ENCODE data around the gene TBCCD1.
"Not testable (repeated sequence)": the region's sequence is repeated elsewhere in the genome, so short reads cannot be mapped to it uniquely, and the experiment has no call there.

Gene TBCCD1

GRCh38 chr3:186506857-186507256, 60.3 kb downstream of the TBCCD1 start:
- no peak for DNase-seq (ENCODE audit: low read depth, low spot score)
- no peak overlapping the region for H3K4me3 ChIP-seq (ENCODE audit: low read length)

- no peak overlapping the region for H3K4me3 ChIP-seq (ENCODE audit: low read length)
- DNase-seq (ENCODE audit: low read depth, low spot score): no peak
These were observed 60.9 kb downstream of the TBCCD1 start for GRCh38 chr3:186506191-186506739.

- no peak overlapping the region for H3K4me3 ChIP-seq (ENCODE audit: low read length)
- no peak for DNase-seq (ENCODE audit: low read depth, low spot score)
These were observed 64.0 kb downstream of the TBCCD1 start for GRCh38 chr3:186502966-186503712.

DNA sequence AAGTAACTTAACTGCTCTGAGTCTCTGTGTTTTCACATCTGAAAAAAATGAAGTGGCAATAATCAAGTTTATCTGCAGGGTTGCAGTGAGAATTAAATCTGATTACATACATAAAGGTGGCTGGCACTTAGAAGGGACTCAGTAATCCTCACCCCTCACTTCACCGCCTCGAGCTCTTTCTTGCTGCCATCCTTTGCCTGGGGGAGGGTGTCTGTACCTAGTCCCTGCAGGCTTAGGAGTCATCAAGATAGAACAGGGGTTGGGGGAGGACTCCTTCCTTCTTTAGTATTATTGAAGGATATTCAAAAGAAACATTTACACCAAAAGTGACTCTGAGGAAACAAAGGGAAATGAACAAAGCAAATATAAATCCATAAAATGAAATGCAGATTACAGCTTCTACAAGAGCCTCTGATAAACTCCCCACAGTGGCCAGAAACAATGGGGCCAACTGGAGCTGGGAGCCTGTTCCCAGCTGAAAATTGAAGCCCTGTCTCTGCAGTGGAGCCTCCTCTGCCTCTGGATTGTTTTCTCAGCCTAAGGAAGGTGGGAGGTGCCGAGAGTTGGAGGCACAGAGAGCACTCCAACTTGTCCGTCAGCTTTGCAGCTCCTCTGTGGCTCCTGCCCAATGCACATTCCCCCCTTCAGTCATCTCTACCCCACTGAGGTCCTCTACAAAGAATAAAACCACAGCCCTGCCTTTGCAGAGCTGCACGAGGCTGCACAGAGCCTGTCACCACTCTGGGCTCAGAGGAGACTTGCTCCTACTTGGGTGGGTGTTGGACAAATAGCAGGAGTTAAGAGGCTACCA, 64.8 kb downstream of the TBCCD1 start:
- no peak for DNase-seq (ENCODE audit: low read depth, low spot score)
- no peak overlapping the region for H3K4me3 ChIP-seq (ENCODE audit: low read length)

DNA sequence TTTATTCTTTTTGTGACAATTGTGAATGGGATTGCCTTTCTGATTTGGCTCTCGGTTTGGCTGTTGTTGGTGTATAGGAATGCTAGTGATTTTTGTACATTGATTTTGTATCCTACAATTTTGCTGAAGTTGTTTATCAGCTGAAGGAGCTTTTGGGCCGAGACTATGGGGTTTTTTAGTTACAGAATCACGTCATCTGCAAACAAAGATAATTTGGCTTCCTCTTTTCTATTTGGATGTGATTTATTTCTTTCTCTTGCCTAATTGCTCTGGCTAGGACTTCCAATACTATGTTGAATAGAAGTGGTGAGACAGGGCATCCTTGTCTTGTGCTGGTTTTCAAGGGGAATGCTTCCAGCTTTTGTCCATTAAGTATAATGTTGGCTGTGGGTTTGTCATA, 67.2 kb downstream of the TBCCD1 start:
- not testable (repeated sequence) for H3K4me3 ChIP-seq (ENCODE audit: low read length); DNase-seq (ENCODE audit: low read depth, low spot score)

- not testable (repeated sequence) for DNase-seq (ENCODE audit: low read depth, low spot score); H3K4me3 ChIP-seq (ENCODE audit: low read length)
These were observed 69.1 kb downstream of the TBCCD1 start for GRCh38 chr3:186498022-186498421.

- H3K4me3 ChIP-seq (ENCODE audit: low read length): no peak overlapping the region
- DNase-seq (ENCODE audit: low read depth, low spot score): no peak
These were observed 69.5 kb downstream of the TBCCD1 start for GRCh38 chr3:186497608-186498007.

DNA sequence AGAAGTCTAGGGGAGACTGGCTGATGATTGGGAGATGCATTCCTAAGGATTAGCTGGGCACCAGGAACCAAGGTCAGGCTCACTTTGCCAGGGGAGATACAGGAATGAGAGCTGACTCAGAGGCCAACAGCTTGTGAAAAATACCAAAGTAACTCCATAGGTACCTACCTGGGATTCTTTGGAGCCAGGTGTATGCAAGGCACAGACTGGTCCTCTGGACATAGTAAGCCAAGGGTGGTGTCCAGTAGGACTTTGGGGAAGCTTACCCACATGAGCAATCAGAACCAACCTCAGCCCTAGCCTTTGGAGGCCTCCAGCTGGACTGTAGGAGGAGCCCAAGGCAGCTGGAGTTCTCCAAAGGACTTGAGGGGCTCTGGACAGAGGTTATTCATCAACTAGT, 70.5 kb downstream of the TBCCD1 start:
- H3K4me3 ChIP-seq (ENCODE audit: low read length): no peak overlapping the region
- DNase-seq (ENCODE audit: low read depth, low spot score): no peak

All from Jurkat, Clone E6-1 (cell line).